Thoracic aorta (tissue), 2 donors: Measurements from ENCODE around the gene MIAT. TPM values are rescaled to one million over a fixed set of nuclear protein-coding genes. Genes with fewer than 3 reads are reported as not detected.

Experiments used
- ATAC-seq: fragments of 150-250 bp; one replicate; pipeline ENCODE4 v1.8.0; 2017; ENCODE audit warnings: low read depth; ENCODE audit not compliant: insufficient number of reproducible peaks, low FRiP score
- DNase-seq: peaks from one replicate; pipeline ENCODE4 v3.0.0-alpha.2; 2020; ENCODE audit warnings: low spot score
- H3K27ac ChIP-seq, 2 donors: fragments of 200-600 bp; sonication (generic); 1 replicate in 1 of 2; 2 replicates in 1 of 2; pipeline ENCODE4 v1.5.1; 2016; ENCODE audit warnings: mild to moderate bottlenecking in 2 of 2, moderate library complexity in 2 of 2
- H3K27me3 ChIP-seq: fragments of 200-600 bp; sonication (generic); replicated peaks from 2 replicates; pipeline ENCODE4 v1.6.0; 2016; ENCODE audit warnings: mild to moderate bottlenecking; ENCODE audit not compliant: insufficient read depth
- H3K36me3 ChIP-seq: fragments of 200-600 bp; sonication (generic); one replicate; pipeline ENCODE4 v1.5.1; 2016
- H3K4me1 ChIP-seq, 2 donors: fragments of 200-600 bp; sonication (generic); 1 replicate in 1 of 2; 2 replicates in 1 of 2; pipeline versions ENCODE4 v1.5.1 to v1.6.0; 2016; ENCODE audit warnings: low read depth in 2 of 2, mild to moderate bottlenecking in 1 of 2; ENCODE audit not compliant: control insufficient read depth in 1 of 2
- H3K4me3 ChIP-seq: fragments of 200-600 bp; sonication (generic); 2 replicates; pipeline ENCODE4 v1.5.1; 2016; ENCODE audit warnings: mild to moderate bottlenecking
- H3K9me3 ChIP-seq: fragments of 200-600 bp; sonication (generic); 2 replicates; pipeline ENCODE4 v1.5.1; 2016
- CTCF ChIP-seq: fragments of 200-600 bp; sonication (generic); IDR thresholded peaks from one replicate; pipeline ENCODE4 v1.5.1; 2019; ENCODE audit warnings: antibody characterized with exemption
- total RNA-seq, 2 donors: library from RNA; depleted of rRNA; stranded (reverse); fragments of >200 nt; gene quantifications; one replicate each; pipeline versions ENCODE4 v1.1.0 to v1.2.3, GENCODE V29; 2016

The MIAT gene
- 1 to 10 TPM in 1 of 2 donors, under 1 TPM in 1; 0.81 to 3.6 TPM for total RNA-seq

GRCh38 chr22:26656891-26657851 lies at the start of gene MIAT:
MIAT (plus strand) TSS chr22:26657588.
- peaks cover 7% of the 10 kb centered on the region for H3K27me3 ChIP-seq
- no peaks in the 10 kb centered on the region for H3K36me3 ChIP-seq
- DNase-seq, result no peak
- TF ChIP-seq CTCF, result no peak
- no peak for ATAC-seq
- H3K27ac ChIP-seq, result no peak within 1 kb of the TSS
- H3K9me3 ChIP-seq, result no peaks in the 10 kb centered on the region
- peak within 1 kb of the TSS; percentile 69 for H3K4me3 ChIP-seq
- peaks cover 22 to 24% of the 10 kb centered on the region in 2 donors for H3K4me1 ChIP-seq

GRCh38 chr22:26608129-26608528 lies 49.3 kb upstream of the MIAT start:
- ATAC-seq, result no peak
- no peak for TF ChIP-seq CTCF

GRCh38 chr22:26609287-26609686 lies 48.1 kb upstream of the MIAT start:
- Histone ChIP-seq H3K4me3 (no peak overlapping the region), H3K4me1 (no peaks in the 10 kb centered on the region), H3K9me3 (no peaks in the 10 kb centered on the region), H3K27me3 (no peaks in the 10 kb centered on the region), H3K36me3 (no peaks in the 10 kb centered on the region), H3K27ac (no peak overlapping the region)
- DNase-seq (no peak), ATAC-seq (no peak)
- TF ChIP-seq CTCF, result no peak

More at GRCh38 chr22:26608129-26608528, 49.3 kb upstream of the MIAT start:
- Histone ChIP-seq H3K4me3 (no peak overlapping the region), H3K27me3 (no peaks in the 10 kb centered on the region), H3K27ac (no peak overlapping the region), H3K9me3 (no peaks in the 10 kb centered on the region), H3K36me3 (no peaks in the 10 kb centered on the region), H3K4me1 (no peaks in the 10 kb centered on the region)
- no peak for DNase-seq

- Histone ChIP-seq H3K27me3 (no peaks in the 10 kb centered on the region), H3K9me3 (no peaks in the 10 kb centered on the region), H3K4me3 (no peak overlapping the region), H3K27ac (no peak overlapping the region), H3K4me1 (no peaks in the 10 kb centered on the region), H3K36me3 (no peaks in the 10 kb centered on the region)
- no peak for DNase-seq
- no peak for TF ChIP-seq CTCF
- ATAC-seq, result no peak
Measured at GRCh38 chr22:26610072-26610958, 47.1 kb upstream of the MIAT start.

- no peak for TF ChIP-seq CTCF
- DNase-seq, result no peak
Measured at GRCh38 chr22:26610996-26611395, 46.4 kb upstream of the MIAT start.

More at GRCh38 chr22:26610996-26611395, 46.4 kb upstream of the MIAT start:
- H3K36me3 ChIP-seq, result no peaks in the 10 kb centered on the region
- no peaks in the 10 kb centered on the region for H3K27me3 ChIP-seq
- H3K27ac ChIP-seq, result no peak overlapping the region
- no peak for ATAC-seq
- no peak overlapping the region for H3K4me3 ChIP-seq
- no peaks in the 10 kb centered on the region for H3K4me1 ChIP-seq
- no peaks in the 10 kb centered on the region for H3K9me3 ChIP-seq
